NCI-H1048 (cell line): Measurements from ENCODE around the gene MT2A.
"Not testable (repeated sequence)": the region's sequence is repeated elsewhere in the genome, so short reads cannot be mapped to it uniquely, and the experiment has no call there.

Experiments used
- DNase-seq: peaks from one replicate; lab custom pipeline; 2025; lab: John Stamatoyannopoulos, UW

The MT2A gene

DNA sequence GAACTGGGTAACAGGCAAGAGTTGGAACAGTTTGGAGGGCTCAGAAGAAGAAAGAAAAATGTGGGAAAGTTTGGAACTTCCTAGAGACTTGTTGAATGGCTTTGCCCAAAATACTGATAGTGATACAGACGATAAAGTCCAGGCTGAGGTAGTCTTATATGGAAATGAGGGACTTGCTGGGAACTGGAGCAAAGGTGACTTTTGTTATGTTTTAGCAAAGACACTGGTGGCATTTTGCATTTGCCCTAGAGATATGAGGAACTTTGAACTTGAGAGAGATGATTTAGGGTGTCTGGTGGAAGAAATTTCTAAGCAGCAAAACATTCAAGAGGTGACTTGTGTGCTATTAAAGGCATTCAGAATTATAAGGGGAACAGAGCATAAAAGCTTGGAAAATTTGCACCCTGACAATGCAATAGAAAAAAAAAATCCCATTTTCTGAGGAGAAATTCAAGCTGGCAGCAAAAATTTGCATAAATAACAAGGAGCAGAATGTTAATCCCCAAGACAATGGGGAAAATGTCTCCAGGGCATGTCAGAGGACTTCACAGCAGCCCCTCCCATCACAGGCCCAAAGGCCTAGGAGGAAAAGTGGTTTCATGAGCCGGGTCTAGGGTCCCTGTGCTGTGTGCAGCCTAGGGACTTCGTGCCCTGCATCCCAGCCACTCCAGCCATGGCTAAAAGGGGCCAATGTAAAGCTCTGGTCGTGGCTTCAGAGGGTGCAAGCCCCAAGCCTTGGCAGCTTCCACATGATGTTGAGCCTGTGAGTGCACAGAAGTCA is 13.5 kb downstream of the MT2A start:
- DNase-seq: not testable (repeated sequence)

DNA sequence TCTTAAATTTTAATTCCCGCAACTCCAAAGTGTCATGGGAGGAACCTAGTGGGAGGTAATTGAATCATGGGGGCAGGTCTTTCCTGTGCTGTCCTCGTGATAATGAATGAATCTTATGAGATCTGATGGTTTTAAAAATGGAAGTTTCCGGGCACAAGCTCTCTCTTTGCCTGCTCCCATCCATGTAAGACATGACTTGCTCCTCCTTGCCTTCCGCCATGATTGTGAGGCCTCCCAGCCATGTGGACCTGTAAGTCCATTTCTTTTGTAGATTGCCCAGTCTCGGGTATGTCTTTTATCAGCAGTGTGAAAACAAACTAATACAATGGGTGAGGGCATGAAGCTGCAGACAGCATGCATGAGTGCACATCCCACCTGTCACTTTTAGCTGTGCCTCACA is 14.8 kb downstream of the MT2A start:
- not testable (repeated sequence) for DNase-seq

DNA sequence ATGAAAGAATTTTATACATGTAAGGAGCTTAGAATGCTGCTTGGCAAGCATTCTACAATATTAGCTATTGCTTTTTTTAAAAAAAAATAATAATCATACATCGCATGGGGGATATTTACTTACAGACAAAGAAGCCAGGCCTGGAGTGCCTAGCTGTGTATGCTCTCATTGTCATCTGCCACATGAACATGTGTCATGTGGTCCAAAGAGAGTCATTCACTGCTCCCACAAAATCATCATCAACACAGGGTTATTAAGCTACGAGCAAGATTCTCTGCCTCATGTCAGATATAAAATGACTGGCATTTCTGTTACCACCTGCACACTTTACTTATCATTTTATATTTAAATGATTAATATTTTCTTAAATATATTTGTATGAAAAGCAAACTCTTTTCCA is 15.3 kb downstream of the MT2A start:
- DNase-seq: no peak

DNA sequence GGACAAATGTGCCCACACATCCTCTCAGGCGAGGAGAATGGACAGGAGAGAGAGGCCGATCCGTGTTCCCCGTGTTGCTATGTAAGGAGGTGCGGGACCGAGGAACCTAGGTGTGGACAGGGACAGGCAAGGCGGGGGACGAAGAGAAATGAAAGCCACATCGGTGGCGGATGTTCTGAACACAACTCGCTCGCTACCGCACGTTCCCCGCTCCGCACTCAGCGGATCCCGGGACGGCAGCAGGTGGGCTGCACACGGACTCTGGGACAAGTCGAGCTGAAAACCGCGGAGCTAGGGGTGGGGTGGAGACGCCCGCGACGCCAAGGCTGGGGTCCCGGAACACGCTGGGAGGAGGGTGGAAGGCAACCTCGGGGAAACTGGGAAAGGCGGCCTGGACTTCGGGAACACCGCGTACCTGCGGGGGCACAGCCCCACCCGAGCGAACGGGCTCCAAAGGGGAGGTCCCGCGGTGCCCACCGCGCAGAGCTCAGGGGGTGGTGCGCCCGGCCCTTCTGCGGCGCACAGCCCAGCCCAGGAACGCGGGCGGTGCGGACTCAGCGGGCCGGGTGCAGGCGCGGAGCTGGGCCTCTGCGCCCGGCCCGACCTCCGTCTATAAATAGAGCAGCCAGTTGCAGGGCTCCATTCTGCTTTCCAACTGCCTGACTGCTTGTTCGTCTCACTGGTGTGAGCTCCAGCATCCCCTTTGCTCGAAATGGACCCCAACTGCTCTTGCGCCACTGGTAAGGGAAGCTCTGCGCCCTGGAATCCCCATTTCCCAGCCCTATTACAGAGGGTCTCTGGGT is 17.0 kb downstream of the MT2A start, which contains the start of gene MT1E:
Gene MT1E (plus strand): TSS at position 642 of the 803 bp plus-strand sequence. CDS start 71 bp downstream, at position 713.
- DNase-seq: no peak

DNA sequence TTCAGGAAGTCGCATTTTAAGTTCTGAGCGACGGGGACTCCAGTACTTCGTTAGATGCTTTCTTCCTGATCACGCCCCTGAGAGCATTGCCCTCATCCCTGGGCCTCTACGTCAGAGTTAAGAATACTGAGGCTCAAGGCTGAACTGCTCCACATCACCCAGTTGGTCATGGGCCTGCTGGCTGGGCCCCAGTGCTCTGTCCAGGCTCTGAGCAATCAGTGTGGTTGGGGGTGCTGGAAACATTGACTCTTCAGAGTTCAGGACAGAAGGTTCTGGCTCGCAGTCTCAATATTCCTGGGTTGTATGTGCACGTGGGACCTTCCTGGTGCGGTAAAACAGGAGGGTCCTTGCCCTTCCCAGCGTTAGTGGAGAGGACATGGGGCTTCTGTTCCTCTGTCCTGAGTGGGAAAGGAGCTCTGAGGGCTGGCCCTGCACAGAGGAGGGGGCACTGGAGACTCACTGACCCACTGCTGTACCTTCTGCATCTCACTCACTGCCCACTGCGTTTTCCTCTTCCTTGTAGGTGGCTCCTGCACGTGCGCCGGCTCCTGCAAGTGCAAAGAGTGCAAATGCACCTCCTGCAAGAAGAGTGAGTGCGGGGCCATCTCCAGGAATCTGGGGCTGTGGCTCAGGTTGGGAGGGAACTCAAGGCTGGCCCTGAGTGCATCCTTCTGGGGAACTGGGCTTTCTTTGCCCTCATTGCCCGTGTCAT is 17.7 kb downstream of the MT2A start:
- DNase-seq: no peak

DNA sequence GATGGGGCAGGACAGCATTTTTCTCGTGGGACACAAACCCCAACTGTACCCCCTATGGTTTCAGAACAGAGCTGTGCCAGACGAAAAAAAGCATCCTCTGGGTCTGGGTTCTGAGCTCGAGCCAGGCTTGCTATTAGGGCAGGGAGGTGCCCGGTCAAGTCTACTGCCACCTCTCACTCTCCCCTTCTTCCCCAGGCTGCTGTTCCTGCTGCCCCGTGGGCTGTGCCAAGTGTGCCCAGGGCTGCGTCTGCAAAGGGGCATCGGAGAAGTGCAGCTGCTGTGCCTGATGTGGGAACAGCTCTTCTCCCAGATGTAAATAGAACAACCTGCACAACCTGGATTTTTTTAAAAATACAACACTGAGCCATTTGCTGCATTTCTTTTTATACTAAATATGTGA is 18.3 kb downstream of the MT2A start:
- no peak for DNase-seq

DNA sequence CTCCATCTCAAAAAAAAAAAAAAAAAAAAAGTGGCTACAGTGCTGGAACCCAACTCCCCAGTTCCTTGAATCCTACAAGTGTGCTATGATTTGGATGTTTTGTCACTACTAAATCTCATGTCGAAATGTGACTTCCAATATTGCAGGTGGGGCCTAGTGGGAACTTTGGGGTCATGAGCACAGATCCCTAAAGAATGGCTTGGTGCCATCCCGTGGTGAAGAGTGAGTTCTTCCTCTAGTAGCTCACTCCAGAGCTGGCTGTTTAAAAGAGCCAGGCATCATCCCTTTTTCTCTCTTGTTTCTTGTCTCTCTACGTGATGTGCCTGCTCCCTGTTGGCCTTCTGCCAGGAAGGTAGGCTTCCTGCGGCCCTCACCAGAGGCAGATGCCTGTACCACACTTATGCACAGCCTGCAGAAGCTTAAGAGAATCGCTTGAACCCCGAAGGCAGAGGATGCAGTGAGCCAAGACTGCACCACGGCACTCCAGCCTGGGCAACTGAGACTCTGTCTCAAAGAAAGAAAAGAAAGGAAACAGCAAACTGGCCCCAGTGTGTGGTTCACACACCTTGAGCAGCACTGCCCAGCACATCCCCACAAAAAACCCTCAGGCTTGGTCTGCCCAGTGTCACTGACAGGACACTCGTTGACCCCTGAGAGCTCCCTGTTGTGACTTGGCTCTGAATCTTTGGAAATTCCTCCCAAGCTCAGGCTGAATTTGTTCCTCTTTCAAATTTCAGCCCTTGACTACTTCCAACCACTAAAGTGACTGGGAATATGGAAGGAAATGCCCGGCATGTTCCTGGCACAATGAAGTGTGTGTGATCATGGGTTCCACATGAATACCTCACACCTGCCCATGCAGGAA is 20.3 kb downstream of the MT2A start:
- DNase-seq: no peak

DNA sequence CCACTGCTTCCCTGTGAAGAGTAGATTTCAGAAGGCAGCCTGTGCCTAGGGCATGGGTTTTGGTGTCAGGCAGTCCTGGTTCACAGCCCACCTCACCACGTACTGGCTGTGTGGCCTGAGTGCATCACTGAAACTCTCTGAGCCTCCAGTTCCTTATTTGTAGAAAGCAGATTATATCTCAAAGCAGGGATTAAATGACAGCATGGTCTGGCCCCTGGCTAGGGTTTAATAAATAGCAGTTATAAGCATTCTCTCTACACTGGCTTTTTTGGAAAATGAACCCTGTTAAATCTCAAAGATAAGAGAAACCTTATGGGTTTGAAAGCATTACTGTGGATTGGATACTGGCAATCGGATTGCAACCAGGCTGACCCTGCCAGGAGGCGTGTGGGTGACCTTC is 21.1 kb downstream of the MT2A start:
- no peak for DNase-seq

DNA sequence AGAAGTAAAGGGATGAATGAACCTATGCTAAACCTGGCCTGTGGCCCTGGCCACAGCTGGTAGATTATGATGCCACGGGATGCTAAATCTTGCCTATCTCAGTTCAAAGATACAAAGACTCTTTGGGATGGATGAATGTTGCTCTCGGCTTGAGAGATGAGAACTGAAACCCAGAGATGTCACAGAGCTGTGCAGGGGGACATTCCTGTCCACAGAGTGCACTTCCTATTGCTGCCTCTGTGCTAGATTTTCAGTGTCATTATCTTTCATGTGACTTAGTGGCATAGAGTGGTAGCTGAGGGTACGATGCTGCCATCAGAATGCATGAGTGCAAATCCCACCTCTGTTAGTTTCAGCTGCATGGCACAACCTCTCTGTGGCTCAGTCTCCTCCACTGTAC is 21.8 kb downstream of the MT2A start:
- no peak for DNase-seq

DNA sequence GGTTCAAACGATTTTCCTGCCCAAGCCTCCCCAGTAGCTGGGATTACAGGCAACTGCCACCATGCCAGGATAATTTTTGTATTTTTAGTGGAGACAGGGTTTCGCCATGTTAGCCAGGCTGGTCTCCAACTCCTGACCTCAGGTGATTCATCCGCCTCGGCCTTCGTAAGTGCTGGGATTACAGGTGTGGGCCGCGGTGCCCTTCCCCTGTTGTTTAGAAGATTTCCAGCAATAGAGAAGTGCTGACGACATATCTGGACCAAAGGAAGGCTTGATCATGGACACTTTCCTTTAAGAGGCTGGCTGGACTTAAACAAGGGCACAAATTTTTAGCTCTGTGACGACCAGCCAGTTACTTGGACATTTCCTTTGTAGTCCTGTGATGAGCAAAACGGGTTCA is 22.8 kb downstream of the MT2A start:
- DNase-seq: no peak

DNA sequence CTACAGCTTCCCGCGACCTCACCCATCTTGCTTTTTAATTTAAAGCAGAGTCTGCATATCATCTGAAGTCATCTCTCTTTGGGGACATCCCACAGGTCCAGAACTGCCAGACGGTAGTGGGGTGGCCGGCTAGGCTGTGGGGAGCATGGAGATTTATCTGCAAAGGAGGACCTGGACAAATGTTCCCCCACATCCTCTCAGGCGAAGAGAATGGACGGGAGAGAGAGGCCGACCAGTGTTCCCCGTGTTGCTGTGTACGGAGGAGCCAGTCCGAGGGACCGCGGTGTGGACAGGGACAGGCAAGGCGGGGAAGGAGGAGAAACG is 23.4 kb downstream of the MT2A start:
- DNase-seq: no peak

DNA sequence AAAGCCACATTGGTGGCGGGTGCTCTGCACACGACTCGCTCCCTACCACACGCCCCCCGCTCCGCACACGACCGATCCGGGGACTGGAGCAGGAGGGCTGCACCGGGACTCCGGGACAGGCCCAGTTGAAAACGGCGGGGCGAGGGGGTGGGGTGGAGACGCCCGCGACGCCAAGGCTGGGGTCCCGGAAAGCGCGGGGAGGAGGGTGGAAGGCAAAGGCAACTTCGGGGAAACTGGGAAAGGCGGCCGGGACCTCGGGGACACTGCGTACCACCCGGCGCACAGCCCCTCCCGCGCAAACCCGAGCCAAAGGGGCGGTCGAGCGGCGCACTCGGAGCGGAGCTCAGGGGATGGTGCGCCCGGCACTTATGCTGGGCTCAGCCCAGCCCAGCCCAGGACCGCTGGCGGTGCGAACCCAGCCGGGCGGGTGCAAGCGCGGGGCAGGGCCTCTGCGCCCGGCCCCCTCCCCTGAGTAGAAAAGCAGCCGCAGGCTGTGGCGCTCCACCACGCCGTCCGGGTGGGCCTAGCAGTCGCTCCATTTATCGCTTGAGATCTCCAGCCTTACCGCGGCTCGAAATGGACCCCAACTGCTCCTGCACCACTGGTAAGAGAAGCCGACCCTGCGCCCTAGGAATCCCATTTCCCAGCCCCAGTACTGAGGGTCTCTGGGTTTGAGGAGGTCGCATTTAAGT is 23.9 kb downstream of the MT2A start, which contains the start of gene MT1M:
Gene MT1M (plus strand): TSS at position 504 of the 692 bp plus-strand sequence. CDS start 73 bp downstream, at position 577.
- DNase-seq: no peak

DNA sequence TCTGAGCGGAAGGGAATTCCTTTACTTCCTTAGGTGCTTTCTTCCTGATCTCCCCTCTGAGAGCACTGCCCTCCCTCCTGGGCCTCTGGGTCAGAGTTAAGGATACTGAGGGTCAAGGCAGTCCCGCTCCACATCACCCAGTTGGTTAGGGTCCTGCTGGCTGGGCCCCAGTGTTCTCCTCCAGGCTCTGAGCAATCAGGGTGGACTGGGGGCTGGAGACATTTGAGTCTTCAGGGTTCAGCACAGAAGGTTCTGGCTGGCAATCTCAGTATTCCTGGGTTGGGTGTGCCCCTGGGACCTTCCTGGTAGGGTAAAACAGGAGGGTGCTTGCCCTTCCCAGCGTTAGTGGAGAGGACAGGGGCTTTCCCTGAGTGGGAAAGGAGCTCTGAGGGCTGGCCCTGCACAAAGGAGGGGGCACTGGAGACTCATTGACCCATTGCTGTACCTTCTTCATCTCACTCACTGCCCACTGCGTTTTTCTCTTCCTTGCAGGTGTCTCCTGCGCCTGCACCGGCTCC is 24.5 kb downstream of the MT2A start:
- no peak for DNase-seq

DNA sequence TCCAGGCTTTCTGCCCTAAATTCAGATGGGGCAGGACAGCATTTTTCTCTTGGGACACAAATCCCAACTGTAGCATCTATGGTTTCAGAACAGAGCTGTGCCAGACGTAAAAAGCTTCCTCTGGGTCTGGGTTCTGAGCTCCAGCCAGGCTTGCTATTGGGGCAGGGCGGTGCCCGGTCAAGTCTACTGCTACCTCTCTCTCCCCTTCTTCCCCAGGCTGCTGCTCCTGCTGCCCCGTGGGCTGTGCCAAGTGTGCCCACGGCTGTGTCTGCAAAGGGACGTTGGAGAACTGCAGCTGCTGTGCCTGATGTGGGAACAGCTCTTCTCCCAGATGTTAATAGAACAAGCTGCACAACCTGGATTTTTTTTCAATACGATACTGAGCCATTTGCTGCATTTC is 25.2 kb downstream of the MT2A start:
- DNase-seq: no peak

DNA sequence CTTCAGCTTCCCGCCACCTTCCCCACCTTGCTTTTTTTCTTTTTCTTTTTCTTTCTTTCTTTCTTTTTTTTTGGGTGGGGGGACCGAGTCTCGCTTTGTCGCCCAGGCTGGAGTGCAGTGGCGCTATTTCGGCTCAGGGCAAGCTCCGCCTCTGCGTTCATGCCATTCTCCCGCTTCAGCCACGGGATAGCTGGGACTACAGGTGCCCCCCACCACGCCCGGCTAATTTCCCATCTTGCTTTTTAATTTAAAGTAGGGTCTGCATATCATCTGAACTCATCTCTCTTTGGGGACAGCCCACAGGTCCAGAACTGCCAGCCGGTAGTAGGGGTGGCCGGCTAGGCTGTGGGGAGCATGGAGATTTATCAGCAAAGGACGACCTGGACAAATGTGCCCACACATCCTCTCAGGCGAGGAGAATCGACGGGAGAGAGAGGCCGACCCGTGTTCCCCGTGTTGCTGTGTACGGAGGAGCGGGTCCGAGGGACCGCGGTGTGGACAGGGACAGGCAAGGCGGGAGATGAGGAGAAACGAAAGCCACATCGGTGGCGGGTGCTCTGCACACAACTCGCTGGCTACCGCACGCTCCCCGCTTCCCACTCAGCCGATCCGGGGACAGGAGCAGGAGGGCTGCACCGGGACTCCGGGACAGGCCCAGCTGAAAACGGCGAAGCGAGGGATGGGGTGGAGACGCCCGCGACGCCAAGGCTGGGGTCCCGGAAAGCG is 26.5 kb downstream of the MT2A start:
- DNase-seq: no peak

DNA sequence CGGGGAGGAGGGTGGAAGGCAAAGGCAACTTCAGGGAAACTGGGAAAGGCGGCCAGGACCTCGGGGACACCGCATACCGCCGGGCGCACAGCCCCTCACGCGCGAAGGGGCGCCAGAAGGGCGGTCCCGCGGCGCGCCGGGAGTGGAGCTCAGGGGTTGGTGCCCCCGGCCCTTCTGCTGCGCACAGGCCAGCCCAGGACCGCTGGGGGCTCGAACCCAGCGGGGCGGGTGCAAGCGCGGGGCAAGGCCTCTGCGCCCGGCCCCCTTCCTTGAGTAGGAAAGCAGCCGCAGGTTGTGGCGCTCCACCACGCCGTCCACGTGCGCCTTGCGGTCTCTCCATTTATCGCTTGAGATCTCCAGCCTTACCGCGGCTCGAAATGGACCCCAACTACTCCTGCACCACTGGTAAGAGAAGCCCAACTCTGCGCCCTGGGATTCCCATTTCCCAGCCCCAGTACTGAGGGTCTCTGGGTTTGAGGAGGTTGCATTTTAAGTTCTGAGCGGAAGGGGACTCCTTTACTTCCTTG is 27.1 kb downstream of the MT2A start:
- no peak for DNase-seq

DNA sequence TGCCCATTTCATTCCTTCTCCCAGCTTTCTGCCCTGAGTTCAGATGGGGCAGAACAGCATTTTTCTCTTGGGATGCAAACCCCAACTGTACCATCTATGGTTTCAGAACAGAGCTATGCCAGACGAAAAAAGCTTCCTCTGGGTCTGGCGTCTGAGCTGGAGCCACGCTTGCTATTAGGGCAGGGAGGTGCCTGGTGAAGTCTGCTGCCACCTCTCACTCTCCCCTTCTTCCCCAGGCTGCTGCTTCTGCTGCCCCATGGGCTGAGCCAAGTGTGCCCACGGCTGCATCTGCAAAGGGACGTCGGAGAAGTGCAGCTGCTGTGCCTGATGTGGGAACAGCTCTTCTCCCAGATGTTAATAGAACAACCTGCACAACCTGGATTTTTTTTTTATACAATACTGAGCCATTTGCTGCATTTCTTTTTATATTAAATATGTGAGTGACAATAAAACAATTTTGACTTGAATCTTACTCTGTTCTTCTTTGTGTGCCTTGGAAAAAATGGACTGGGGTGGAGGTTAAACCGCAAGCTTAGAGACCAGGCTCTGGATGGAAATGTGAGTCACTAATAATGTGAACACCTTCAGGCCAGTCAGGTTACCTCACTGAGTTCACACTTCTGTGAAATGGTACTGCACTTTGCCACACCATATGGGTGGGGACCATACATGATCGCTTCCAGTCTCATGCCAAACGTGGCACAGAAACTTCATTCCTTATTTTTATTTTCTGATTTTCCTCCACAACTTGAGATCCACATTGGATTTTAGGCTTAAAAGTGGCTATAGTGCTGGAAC is 28.4 kb downstream of the MT2A start:
- no peak for DNase-seq

DNA sequence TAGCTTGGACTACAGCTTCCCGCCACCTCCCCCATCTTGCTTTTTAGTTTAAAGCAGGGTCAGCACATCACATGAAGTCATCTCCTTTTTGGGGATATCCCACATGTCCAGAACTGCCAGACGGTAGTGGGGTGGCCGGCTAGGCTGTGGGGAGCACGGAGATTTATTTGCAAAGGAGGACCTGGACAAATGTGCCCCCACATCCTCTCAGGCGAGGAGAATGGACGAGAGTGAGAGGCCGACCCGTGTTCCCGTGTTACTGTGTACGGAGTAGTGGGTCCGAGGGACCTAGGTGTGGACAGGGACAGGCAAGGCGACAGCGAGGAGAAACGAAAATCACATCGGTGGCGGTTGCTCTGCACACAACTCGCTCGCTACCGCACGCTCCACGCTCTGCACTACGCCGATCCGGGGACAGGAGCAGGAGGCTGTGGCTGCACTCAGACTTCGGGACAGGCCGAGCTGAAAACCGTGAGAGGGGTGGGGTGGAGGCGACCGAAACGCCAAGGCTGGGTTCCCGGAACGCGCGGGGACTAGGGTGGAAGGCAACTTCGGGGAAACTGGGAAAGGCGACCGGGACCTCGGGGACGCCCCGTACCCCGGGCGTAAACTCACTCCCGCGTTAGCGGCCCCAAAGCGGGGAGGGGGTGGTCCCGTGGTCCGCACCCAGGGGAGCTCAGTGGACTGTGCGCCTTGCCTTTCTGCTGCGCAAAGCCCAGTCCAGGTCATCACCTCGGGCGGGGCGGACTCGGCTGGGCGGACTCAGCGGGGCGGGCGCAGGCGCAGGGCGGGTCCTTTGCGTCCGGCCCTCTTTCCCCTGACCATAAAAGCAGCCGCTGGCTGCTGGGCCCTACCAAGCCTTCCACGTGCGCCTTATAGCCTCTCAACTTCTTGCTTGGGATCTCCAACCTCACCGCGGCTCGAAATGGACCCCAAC is 29.7 kb downstream of the MT2A start, which contains the start of gene MT1A:
Gene MT1A (plus strand): TSS at position 853 of the 937 bp plus-strand sequence. CDS start 73 bp downstream, at position 926.
- DNase-seq: no peak
